IPS DF 19.7 (cell line): ENCODE measurements around the gene SLC17A8.

Experiments used
- DNase-seq: peaks from one replicate; pipeline ENCODE4 v3.0.0-alpha.2; 2013; ENCODE audit warnings: low read depth, low spot score

The SLC17A8 gene

GRCh38 chr12:100368066-100368465 lies 11.2 kb downstream of the SLC17A8 start:
- DNase-seq: no peak

- no peak for DNase-seq
Observed at GRCh38 chr12:100371146-100371545, 14.3 kb downstream of the SLC17A8 start.

GRCh38 chr12:100372853-100373640 lies 16.2 kb downstream of the SLC17A8 start:
- no peak for DNase-seq

- DNase-seq: no peak
Observed at GRCh38 chr12:100375038-100375735, 18.3 kb downstream of the SLC17A8 start.

GRCh38 chr12:100376161-100376560 lies 19.3 kb downstream of the SLC17A8 start:
- no peak for DNase-seq

GRCh38 chr12:100381379-100381778 lies 24.5 kb downstream of the SLC17A8 start:
- no peak for DNase-seq

- no peak for DNase-seq
Observed at GRCh38 chr12:100382338-100382737, 25.5 kb downstream of the SLC17A8 start.

GRCh38 chr12:100383586-100384558 lies 27.0 kb downstream of the SLC17A8 start:
- no peak for DNase-seq

- no peak for DNase-seq
Observed at GRCh38 chr12:100384559-100384935, 27.7 kb downstream of the SLC17A8 start.

- no peak for DNase-seq
Observed at GRCh38 chr12:100388382-100388781, 31.5 kb downstream of the SLC17A8 start.

GRCh38 chr12:100391856-100392255 lies 35.0 kb downstream of the SLC17A8 start:
- DNase-seq: no peak

GRCh38 chr12:100393200-100393599 lies 36.3 kb downstream of the SLC17A8 start:
- DNase-seq: no peak

- no peak for DNase-seq
Observed at GRCh38 chr12:100395811-100396210, 38.9 kb downstream of the SLC17A8 start.

GRCh38 chr12:100398307-100398706 lies 41.4 kb downstream of the SLC17A8 start:
- DNase-seq: no peak

- DNase-seq: no peak
Observed at GRCh38 chr12:100399095-100399494, 42.2 kb downstream of the SLC17A8 start.

GRCh38 chr12:100401660-100402059 lies 44.8 kb downstream of the SLC17A8 start:
- no peak for DNase-seq

GRCh38 chr12:100402763-100403162 lies 45.9 kb downstream of the SLC17A8 start:
- DNase-seq: no peak

GRCh38 chr12:100403446-100403845 lies 46.6 kb downstream of the SLC17A8 start:
- DNase-seq: no peak

- DNase-seq: peak; percentile 73
Observed at GRCh38 chr12:100404769-100405407, 48.0 kb downstream of the SLC17A8 start.

GRCh38 chr12:100413001-100413400 lies 56.1 kb downstream of the SLC17A8 start:
- DNase-seq: no peak

GRCh38 chr12:100414739-100415138 lies 57.9 kb downstream of the SLC17A8 start:
- no peak for DNase-seq
